Measurements from ENCODE around the gene GLS. TPM values are rescaled to one million over a fixed set of nuclear protein-coding genes. Genes with fewer than 3 reads are reported as not detected.

Gene GLS
- total RNA-seq, 4 donors from 2014 or later: 175 to 274 (median 197) TPM

DNA sequence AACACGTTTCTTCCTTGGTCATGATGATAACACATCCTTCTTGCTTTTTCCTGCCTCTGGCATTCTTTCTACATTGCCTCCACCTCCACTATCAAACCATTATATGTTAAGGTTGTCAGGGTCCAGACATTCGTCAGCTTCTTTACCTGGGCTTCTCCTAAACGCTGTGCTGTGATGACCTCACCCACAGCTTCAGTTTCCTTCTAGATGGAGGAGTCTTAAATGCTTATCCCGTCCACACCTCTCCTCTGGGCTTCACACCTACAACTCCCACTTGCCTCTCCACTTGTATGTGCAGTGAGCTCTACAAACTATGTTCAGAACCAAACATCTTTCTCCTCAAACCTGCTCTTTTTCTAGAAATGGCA, 134.0 kb downstream of the GLS start:
- TF ChIP-seq, protein P1, sequence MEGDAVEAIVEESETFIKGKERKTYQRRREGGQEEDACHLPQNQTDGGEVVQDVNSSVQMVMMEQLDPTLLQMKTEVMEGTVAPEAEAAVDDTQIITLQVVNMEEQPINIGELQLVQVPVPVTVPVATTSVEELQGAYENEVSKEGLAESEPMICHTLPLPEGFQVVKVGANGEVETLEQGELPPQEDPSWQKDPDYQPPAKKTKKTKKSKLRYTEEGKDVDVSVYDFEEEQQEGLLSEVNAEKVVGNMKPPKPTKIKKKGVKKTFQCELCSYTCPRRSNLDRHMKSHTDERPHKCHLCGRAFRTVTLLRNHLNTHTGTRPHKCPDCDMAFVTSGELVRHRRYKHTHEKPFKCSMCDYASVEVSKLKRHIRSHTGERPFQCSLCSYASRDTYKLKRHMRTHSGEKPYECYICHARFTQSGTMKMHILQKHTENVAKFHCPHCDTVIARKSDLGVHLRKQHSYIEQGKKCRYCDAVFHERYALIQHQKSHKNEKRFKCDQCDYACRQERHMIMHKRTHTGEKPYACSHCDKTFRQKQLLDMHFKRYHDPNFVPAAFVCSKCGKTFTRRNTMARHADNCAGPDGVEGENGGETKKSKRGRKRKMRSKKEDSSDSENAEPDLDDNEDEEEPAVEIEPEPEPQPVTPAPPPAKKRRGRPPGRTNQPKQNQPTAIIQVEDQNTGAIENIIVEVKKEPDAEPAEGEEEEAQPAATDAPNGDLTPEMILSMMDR (IDR thresholded peaks at IDR 0.05): no peak
- no peak for TF ChIP-seq POLR2A (IDR thresholded peaks at IDR 0.05)
- H3K9me3 ChIP-seq: no peaks in the 10 kb centered on the region
- no peaks in the 10 kb centered on the region for H3K27me3 ChIP-seq
- WGBS, 2 donors: 29 to 38% methylated on average over 4 of the region's 4 CpGs
- H3K4me1 ChIP-seq: peaks cover 17 to 31% of the 10 kb centered on the region in 2 donors
- peak overlapping the region in 2 of 3 donors; percentile 70 to 80 for H3K4me3 ChIP-seq (replicated peaks in 1 of 3)
- peak overlapping the region; percentile 88 to 97 (median 93) for H3K27ac ChIP-seq
- intact Hi-C loops (cut with DNase I): loop anchor here (5.0 kb wide), 1 partner anchor 132 kb away; the partner anchor contains the start of gene GLS
- H3K36me3 ChIP-seq: no peaks in the 10 kb centered on the region
- peak; percentile 12 to 20 for DNase-seq

Other genes starting within 250 kb of the GLS start
- 10 to 100 TPM; 64.1 to 90.8 (median 83.0) TPM for gene NAB1, start 231.7 kb upstream of the GLS start, total RNA-seq
- 10 to 100 TPM; 38.0 to 87.7 (median 61.3) TPM for gene STAT1, start 133.3 kb downstream of the GLS start, total RNA-seq

Measured in thyroid gland (tissue), 4 donors.